Neutrophil (primary cell): ENCODE measurements around the gene TEX19.

Source experiments
- H3K27ac ChIP-seq: fragments of 200-600 bp; sonication (generic); 2 replicates; pipeline ENCODE4 v1.5.1; 2016; ENCODE audit warnings: mild to moderate bottlenecking, moderate library complexity
- H3K27me3 ChIP-seq: fragments of 200-600 bp; sonication (generic); 2 replicates; pipeline ENCODE4 v1.6.0; 2016; ENCODE audit warnings: mild to moderate bottlenecking
- H3K36me3 ChIP-seq: fragments of 200-600 bp; sonication (generic); 2 replicates; pipeline ENCODE4 v1.5.1; 2017
- H3K4me1 ChIP-seq, 2 experiments: fragments of 200-600 bp in 1 of 2; sonication (generic) in 1 of 2; 1 replicate in 1 of 2; 2 replicates in 1 of 2; pipeline versions ENCODE4 v1.5.1 to v1.6.1; 2013 to 2016; ENCODE audit warnings: low read depth in 1 of 2, low read length in 1 of 2, mild to moderate bottlenecking in 1 of 2, moderate library complexity in 1 of 2; ENCODE audit not compliant: control insufficient read depth in 1 of 2, insufficient read depth in 1 of 2
- H3K4me3 ChIP-seq, 2 experiments: fragments of 200-600 bp in 1 of 2; sonication (generic) in 1 of 2; 1 replicate in 1 of 2; 2 replicates in 1 of 2; pipeline ENCODE4 v1.5.1; 2013 to 2016; ENCODE audit warnings: low read depth in 1 of 2, low read length in 1 of 2, mild to moderate bottlenecking in 1 of 2, moderate library complexity in 1 of 2
- H3K9me3 ChIP-seq: fragments of 200-600 bp; sonication (generic); 2 replicates; pipeline ENCODE4 v1.5.1; 2016
- TF ChIP-seq, protein P1 (sequence below): fragments of 200-600 bp; sonication (generic); IDR thresholded peaks from 2 replicates; pipeline ENCODE4 v1.5.1; 2016; ENCODE audit warnings: antibody characterized with exemption

Gene TEX19

DNA sequence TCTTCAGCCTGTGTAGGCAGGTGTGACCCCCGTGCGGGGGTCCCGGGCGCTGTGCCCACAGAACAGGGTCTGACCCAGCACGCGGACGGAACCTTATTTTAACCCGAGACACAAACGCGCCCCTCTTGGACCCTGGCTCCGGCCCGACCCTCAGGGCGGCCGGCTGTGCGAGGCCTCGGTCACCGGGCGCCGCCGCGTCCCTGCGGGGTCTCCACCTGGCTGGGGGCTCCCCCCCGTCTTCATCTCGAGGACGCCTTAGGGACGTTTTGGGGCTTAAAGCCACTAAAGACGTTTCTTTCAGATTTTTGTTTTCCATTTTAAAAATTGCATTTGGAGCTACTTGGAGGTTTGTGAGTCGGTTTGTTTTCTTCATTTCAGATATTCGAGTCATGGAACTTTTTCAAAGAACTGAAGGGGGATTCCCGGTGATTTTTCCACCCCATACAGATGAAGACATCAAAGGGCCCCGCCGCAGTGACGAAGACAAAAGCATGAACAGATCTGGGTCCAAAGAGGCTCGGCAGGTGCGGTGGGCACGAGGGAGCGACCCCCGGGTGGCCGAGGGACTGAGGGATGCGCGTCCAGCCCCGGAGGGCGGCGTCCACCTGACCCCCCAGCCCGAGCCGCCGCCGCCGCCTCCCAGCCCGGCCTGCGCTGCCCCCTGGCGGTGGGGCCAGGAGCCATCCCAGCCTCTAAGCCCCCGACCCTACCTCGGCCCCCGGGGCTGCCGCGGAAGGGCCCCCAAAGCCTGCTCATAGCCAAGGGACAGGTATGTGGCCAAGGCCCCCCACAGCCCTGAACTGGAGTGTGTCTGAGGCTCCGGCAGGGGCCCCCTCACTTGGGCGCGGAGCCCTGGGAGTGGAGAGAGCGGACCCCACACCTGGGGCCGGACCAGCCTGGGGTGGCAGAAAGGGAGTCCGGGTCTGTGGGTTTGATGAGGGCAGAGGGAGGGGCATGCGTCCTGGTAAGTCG is 37.8 kb upstream of the TEX19 start:
- Histone ChIP-seq H3K4me1 (peaks cover 0 to 7% of the 10 kb centered on the region in 2 experiments), H3K36me3 (peaks cover 30% of the 10 kb centered on the region), H3K27ac (peak overlapping the region; percentile 23), H3K4me3 (peak overlapping the region in 1 of 2 experiments; percentile 18), H3K9me3 (no peaks in the 10 kb centered on the region), H3K27me3 (peaks cover 51% of the 10 kb centered on the region)
- TF ChIP-seq, protein P1, sequence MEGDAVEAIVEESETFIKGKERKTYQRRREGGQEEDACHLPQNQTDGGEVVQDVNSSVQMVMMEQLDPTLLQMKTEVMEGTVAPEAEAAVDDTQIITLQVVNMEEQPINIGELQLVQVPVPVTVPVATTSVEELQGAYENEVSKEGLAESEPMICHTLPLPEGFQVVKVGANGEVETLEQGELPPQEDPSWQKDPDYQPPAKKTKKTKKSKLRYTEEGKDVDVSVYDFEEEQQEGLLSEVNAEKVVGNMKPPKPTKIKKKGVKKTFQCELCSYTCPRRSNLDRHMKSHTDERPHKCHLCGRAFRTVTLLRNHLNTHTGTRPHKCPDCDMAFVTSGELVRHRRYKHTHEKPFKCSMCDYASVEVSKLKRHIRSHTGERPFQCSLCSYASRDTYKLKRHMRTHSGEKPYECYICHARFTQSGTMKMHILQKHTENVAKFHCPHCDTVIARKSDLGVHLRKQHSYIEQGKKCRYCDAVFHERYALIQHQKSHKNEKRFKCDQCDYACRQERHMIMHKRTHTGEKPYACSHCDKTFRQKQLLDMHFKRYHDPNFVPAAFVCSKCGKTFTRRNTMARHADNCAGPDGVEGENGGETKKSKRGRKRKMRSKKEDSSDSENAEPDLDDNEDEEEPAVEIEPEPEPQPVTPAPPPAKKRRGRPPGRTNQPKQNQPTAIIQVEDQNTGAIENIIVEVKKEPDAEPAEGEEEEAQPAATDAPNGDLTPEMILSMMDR = peak; percentile 83

DNA sequence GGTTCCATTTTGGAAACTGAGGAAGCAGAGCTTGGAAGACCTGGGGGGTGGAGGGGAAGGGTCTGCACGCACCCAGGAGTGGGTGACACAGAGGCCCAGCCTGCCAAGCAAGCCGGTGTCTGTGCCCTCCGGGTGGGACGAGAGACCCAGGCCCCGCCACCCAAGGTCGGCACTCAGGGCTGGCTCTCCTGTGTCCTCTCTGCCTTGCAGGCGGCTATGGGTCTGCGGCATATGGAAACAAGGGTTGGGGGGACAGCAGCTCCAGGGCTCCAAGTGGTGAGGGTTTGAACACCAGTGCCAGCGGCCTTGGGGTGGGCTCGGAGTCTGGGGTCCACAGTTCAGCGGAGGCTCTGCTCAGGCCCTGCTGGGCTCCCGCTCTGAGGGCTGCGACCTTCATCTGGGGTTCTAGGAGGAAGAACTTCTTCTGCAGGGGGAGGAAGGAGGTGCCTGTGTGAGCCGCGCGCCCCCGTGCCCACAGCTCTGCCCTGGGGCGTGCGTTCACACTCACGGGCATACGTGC is 37.0 kb upstream of the TEX19 start:
- peak overlapping the region; percentile 23 for H3K27ac ChIP-seq
- H3K36me3 ChIP-seq = peaks cover 34% of the 10 kb centered on the region
- TF ChIP-seq, protein P1 = no peak
- no peaks in the 10 kb centered on the region for H3K9me3 ChIP-seq
- peaks cover 0 to 6% of the 10 kb centered on the region in 2 experiments for H3K4me1 ChIP-seq
- no peak overlapping the region for H3K4me3 ChIP-seq
- peaks cover 43% of the 10 kb centered on the region for H3K27me3 ChIP-seq

DNA sequence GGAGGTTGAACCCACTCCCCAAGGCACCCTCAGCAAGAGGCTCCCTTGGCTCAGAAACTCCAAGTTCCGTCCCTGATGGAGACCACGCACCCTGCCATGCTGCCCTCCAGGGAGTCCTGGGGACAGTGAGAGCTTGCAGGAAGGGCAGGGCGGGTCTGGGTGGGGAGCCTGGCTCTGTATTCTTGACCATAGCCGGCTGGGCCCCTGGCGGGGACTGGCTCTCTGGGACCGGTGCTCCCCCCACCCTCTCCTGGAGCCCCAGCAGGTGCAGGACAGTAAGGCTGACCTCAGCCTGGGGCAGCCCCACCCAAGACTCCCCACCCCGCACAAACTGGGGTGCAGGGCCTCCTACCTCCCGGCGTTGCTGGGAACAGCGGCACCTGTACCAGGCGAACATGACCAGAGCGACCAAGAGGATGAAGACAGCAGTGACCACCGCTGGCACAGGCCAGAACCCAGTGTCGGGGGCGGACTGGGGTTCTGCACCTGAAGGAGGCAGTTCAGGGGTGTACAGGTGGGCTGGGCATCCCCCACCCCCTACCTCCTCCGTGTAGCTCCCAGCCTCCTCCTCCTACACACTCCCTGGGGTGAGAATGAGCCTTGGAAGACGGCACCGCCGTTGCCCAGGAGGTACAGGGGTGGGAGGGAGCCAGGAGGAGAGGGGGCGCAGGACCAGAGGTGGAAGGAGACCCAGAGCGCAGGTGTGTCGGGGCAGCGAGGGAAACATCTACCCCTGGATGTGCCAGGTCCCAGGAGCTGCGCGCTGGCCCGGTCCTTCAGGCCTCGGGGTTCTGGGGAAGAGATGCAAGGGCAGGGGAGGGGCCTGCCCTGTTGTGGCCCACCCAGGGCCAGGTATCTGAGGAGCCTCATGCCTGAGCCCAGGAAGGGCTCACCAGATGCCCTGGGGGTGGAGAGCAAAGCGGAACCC is 36.3 kb upstream of the TEX19 start:
- no peak overlapping the region for H3K4me3 ChIP-seq
- peaks cover 35% of the 10 kb centered on the region for H3K27me3 ChIP-seq
- H3K27ac ChIP-seq = peak overlapping the region; percentile 7
- TF ChIP-seq, protein P1 = no peak
- H3K36me3 ChIP-seq = peaks cover 34% of the 10 kb centered on the region
- H3K9me3 ChIP-seq = no peaks in the 10 kb centered on the region
- H3K4me1 ChIP-seq = peaks cover 0 to 6% of the 10 kb centered on the region in 2 experiments

DNA sequence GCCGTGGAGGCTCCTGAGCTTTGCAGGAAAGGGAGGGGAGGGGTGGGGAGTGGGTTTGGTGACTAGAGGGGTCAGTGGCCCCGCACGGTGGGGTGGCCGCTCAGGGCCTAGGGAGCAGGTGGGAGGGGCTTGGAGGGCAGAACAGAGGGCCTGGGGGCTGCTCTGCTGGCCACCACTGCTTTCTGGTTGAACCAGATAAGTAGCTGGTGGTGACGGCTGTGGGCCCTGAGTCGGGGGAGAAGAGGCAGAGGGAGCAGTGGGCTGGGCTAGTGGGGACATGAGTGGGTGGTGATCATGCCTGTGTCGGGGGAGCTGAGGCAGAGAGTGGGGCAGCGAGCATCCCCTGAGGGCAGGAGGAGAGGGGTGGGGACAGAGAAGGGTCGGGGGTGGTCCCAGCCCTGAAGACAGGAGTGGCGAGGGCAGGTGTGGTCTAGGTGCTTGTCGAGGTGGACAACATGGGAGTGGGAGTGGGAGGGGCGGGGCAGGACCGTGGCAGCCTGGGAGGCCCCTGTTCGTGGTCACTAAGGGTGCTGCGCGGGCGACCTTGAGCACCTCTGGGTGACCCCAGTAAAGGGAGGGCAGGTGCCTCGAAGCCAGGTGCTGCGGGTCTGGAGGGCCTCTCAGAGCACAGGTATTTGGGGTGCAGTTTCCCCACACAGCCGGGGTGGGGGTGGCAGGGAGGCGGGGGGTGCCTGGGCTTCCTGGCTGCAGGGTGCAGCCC is 35.4 kb upstream of the TEX19 start:
- Histone ChIP-seq H3K4me1 (peaks cover 0 to 6% of the 10 kb centered on the region in 2 experiments), H3K27me3 (peaks cover 35% of the 10 kb centered on the region), H3K9me3 (no peaks in the 10 kb centered on the region), H3K36me3 (peaks cover 34% of the 10 kb centered on the region), H3K27ac (no peak overlapping the region), H3K4me3 (no peak overlapping the region)
- TF ChIP-seq, protein P1 = no peak
